K562 (cell line): Measurements from ENCODE around the gene TPCN1. TPM values are rescaled to one million over a fixed set of nuclear protein-coding genes. Genes with fewer than 3 reads are reported as not detected.

Experiments
- ATF3 ChIP-seq, 2 experiments: fragments of 450-650 bp in 1 of 2; sonication (generic) in 1 of 2; formaldehyde crosslinking in 1 of 2; IDR thresholded peaks in 1 of 2; conservative IDR thresholded peaks in 1 of 2; 2 replicates each; pipeline versions ENCODE4 v1.6.1 to v1.8.1; 2016 to 2023; ENCODE audit warnings: mild to moderate bottlenecking in 2 of 2, moderate library complexity in 2 of 2, inconsistent platforms in 1 of 2, missing genetic modification reagents in 1 of 2
- CREM ChIP-seq: IDR thresholded peaks from 2 replicates; pipeline ENCODE4 v1.6.1; 2014; ENCODE audit warnings: antibody characterized with exemption, low read depth
- CXXC5 ChIP-seq: fragments of 250-450 bp; sonication (Bioruptor Pico); IDR thresholded peaks from 2 replicates; pipeline ENCODE4 v1.8.0; 2022; ENCODE audit warnings: inconsistent platforms, mild to moderate bottlenecking, moderate library complexity
- EGR1 ChIP-seq: fragments of 450-650 bp; conservative IDR thresholded peaks from 2 replicates; pipeline ENCODE4 v1.6.1; 2017; ENCODE audit warnings: mild to moderate bottlenecking
- ETS2 ChIP-seq: IDR thresholded peaks from 2 replicates; pipeline ENCODE4 v1.6.1; 2016; ENCODE audit warnings: borderline replicate concordance, missing genetic modification characterization, mild to moderate bottlenecking, moderate library complexity, missing compliant biosample characterization; ENCODE audit not compliant: poor library complexity, severe bottlenecking
- L3MBTL2 ChIP-seq: fragments of 450-650 bp; IDR thresholded peaks from 2 replicates; pipeline ENCODE4 v1.6.1; 2016; ENCODE audit warnings: mild to moderate bottlenecking, moderate library complexity
- MYC ChIP-seq, 2 experiments: fragments of 250-450 bp in 1 of 2; sonication (Bioruptor Pico) in 1 of 2; IDR thresholded peaks; 2 replicates each; pipeline versions ENCODE4 v1.5.1 to v1.6.1; 2012 to 2021; ENCODE audit warnings: low read depth in 2 of 2, borderline replicate concordance in 1 of 2, improper control_type of control experiment in 1 of 2, low read length in 1 of 2, mild to moderate bottlenecking in 1 of 2, moderate library complexity in 1 of 2
- PHB ChIP-seq: fragments of 250-450 bp; sonication (Bioruptor Pico); IDR thresholded peaks from 2 replicates; pipeline ENCODE4 v1.5.0; 2021
- POLR2AphosphoS5 ChIP-seq: IDR thresholded peaks from 2 replicates; pipeline ENCODE4 v1.6.1; 2011; ENCODE audit warnings: mild to moderate bottlenecking, low read depth, low read length, moderate library complexity; ENCODE audit not compliant: control insufficient read depth, insufficient read depth
- RAD21 ChIP-seq, 2 experiments: fragments of 250-450 bp in 1 of 2; fragments of 450-650 bp in 1 of 2; sonication (Bioruptor Pico) in 1 of 2; formaldehyde crosslinking in 1 of 2; IDR thresholded peaks in 1 of 2; conservative IDR thresholded peaks in 1 of 2; 2 replicates each; pipeline versions ENCODE4 v1.4.0 to v1.8.0; 2020 to 2022; ENCODE audit warnings: mild to moderate bottlenecking in 2 of 2, moderate library complexity in 1 of 2
- SAFB2 ChIP-seq: fragments of 200-400 bp; formaldehyde crosslinking; IDR thresholded peaks from 2 replicates; pipeline ENCODE4 v1.6.1; 2018; ENCODE audit warnings: borderline replicate concordance, low read length, low read depth, moderate library complexity; ENCODE audit not compliant: severe bottlenecking
- SIN3A ChIP-seq, 2 experiments: fragments of 150-350 bp in 1 of 2; IDR thresholded peaks; 2 replicates each; pipeline ENCODE4 v1.6.1; 2011 to 2016; ENCODE audit warnings: borderline replicate concordance in 2 of 2, low read depth in 2 of 2, low read length in 2 of 2, mild to moderate bottlenecking in 2 of 2, moderate library complexity in 2 of 2; ENCODE audit not compliant: control insufficient read depth in 1 of 2
- TAF1 ChIP-seq: IDR thresholded peaks from 2 replicates; pipeline ENCODE4 v1.6.1; 2011; ENCODE audit warnings: mild to moderate bottlenecking, low read length, moderate library complexity; ENCODE audit not compliant: insufficient read depth, control insufficient read depth, severe bottlenecking; ENCODE audit errors: extremely low read depth
- ZSCAN32 ChIP-seq: fragments of 450-650 bp; formaldehyde crosslinking; IDR thresholded peaks from 2 replicates; pipeline ENCODE4 v1.4.0; 2020; ENCODE audit warnings: mild to moderate bottlenecking, moderate library complexity
- polyA plus RNA-seq, 8 experiments: library from polyadenylated mRNA; depleted of rRNA in 4 of 8; stranded (reverse) in 5 of 8; unstranded in 3 of 8; fragments of >200 nt; fragmentation: Nextera tagmentation in 2 of 8; fragmentation: Illumina TruSeq in 1 of 8; extraction: Ambion mirVana in 2 of 8; extraction: Trizol in 1 of 8; gene quantifications; 2 replicates each; pipeline versions ENCODE4 v1.2.1 to v1.2.3, GENCODE V29; 2011 to 2014; ENCODE audit warnings: inconsistent platforms in 1 of 8, missing spikeins in 1 of 8
- total RNA-seq, 7 experiments: library from RNA; depleted of rRNA in 6 of 7; stranded (reverse); fragments of >200 nt in 6 of 7; fragmentation: Illumina TruSeq in 2 of 7; extraction: Trizol in 2 of 7; gene quantifications; 2 replicates each; pipeline versions ENCODE4 v1.2.1 to v1.2.3, GENCODE V29; 2011 to 2021; ENCODE audit warnings: low replicate concordance in 1 of 7
- TF ChIP-seq, protein P1 (sequence below): sonication (generic); formaldehyde crosslinking; IDR thresholded peaks from 2 replicates; pipeline ENCODE4 v1.8.0; 2022; ENCODE audit warnings: mild to moderate bottlenecking, missing genetic modification reagents
- TF ChIP-seq, protein P2 (sequence below), 2 experiments: fragments of 450-650 bp; conservative IDR thresholded peaks; 2 replicates each; pipeline ENCODE4 v1.6.1; 2017; ENCODE audit warnings: mild to moderate bottlenecking in 2 of 2, moderate library complexity in 2 of 2

The TPCN1 gene
- total and polyA plus RNA-seq, 9 of the 15 experiments (the other 6 are each of a cell fraction or from before 2014, with no cell fraction given), result 0.80 to 23.8 (median 7.4) TPM

- TF ChIP-seq, protein P1, sequence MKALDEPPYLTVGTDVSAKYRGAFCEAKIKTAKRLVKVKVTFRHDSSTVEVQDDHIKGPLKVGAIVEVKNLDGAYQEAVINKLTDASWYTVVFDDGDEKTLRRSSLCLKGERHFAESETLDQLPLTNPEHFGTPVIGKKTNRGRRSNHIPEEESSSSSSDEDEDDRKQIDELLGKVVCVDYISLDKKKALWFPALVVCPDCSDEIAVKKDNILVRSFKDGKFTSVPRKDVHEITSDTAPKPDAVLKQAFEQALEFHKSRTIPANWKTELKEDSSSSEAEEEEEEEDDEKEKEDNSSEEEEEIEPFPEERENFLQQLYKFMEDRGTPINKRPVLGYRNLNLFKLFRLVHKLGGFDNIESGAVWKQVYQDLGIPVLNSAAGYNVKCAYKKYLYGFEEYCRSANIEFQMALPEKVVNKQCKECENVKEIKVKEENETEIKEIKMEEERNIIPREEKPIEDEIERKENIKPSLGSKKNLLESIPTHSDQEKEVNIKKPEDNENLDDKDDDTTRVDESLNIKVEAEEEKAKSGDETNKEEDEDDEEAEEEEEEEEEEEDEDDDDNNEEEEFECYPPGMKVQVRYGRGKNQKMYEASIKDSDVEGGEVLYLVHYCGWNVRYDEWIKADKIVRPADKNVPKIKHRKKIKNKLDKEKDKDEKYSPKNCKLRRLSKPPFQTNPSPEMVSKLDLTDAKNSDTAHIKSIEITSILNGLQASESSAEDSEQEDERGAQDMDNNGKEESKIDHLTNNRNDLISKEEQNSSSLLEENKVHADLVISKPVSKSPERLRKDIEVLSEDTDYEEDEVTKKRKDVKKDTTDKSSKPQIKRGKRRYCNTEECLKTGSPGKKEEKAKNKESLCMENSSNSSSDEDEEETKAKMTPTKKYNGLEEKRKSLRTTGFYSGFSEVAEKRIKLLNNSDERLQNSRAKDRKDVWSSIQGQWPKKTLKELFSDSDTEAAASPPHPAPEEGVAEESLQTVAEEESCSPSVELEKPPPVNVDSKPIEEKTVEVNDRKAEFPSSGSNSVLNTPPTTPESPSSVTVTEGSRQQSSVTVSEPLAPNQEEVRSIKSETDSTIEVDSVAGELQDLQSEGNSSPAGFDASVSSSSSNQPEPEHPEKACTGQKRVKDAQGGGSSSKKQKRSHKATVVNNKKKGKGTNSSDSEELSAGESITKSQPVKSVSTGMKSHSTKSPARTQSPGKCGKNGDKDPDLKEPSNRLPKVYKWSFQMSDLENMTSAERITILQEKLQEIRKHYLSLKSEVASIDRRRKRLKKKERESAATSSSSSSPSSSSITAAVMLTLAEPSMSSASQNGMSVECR (CRISPR knock-in tag), result peak; percentile 20; the same call in 1 of the 2 replicates
- TF ChIP-seq SAFB2 (no peak), L3MBTL2 (peak; percentile 72; the same call in 1 of the 2 replicates), MYC (IDR thresholded peaks at IDR 0.05; ENCODE audit: low read depth, low read length) (0 out of 2 replicates have a peak, but pooled peaks have one; percentile 17), MYC (CRISPR knock-in tag; IDR thresholded peaks at IDR 0.05; ENCODE audit: borderline replicate concordance, low read depth) (no peak), TAF1 (peak; percentile 27), ETS2 (tag) (no peak), ATF3 (IDR thresholded peaks at IDR 0.05) (peak; percentile 75), ATF3 (CRISPR knock-in tag; conservative IDR thresholded peaks at IDR 0.05) (no peak), RAD21 (CRISPR knock-in tag; conservative IDR thresholded peaks at IDR 0.05 in 1 of 2, IDR thresholded peaks at IDR 0.05 in 1 of 2) (0 out of 4 replicates have a peak, but pooled peaks have one; percentile 6 to 7), EGR1 (0 out of 2 replicates have a peak, but pooled peaks have one; percentile 33), PHB (no peak), SIN3A (IDR thresholded peaks at IDR 0.05; ENCODE audit: borderline replicate concordance in 2 of 2, control insufficient read depth in 1 of 2, low read depth in 2 of 2, low read length in 2 of 2) (peak in 1 of 2 experiments; percentile 81; a peak in 1 of 4 replicates), POLR2AphosphoS5 (0 out of 2 replicates have a peak, but pooled peaks have one; percentile 30), CXXC5 (CRISPR knock-in tag) (peak; percentile 74), ZSCAN32 (CRISPR knock-in tag) (no peak), CREM (peak; percentile 93)
- TF ChIP-seq, protein P2, sequence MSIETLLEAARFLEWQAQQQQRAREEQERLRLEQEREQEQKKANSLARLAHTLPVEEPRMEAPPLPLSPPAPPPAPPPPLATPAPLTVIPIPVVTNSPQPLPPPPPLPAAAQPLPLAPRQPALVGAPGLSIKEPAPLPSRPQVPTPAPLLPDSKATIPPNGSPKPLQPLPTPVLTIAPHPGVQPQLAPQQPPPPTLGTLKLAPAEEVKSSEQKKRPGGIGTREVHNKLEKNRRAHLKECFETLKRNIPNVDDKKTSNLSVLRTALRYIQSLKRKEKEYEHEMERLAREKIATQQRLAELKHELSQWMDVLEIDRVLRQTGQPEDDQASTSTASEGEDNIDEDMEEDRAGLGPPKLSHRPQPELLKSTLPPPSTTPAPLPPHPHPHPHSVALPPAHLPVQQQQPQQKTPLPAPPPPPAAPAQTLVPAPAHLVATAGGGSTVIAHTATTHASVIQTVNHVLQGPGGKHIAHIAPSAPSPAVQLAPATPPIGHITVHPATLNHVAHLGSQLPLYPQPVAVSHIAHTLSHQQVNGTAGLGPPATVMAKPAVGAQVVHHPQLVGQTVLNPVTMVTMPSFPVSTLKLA (conservative IDR thresholded peaks at IDR 0.05), result peak; percentile 38 to 77; a peak in 3 of 4 replicates
Observed at GRCh38 chr12:113245695-113246477, 24.6 kb downstream of the TPCN1 start (continued).
